HG03571 (cell line): ENCODE data around the gene FBXO34.

ENCODE experiments used
- ATAC-seq: cut with Tn5 transposase; IDR thresholded peaks from one replicate; pipeline ENCODE4 v1.9.1; 2021; ENCODE audit not compliant: unreplicated experiment

The FBXO34 gene

GRCh38 chr14:55270832-55271571 is at the start of gene FBXO34:
FBXO34 (plus strand) TSS chr14:55271421; CDS start chr14:55350391, 78,970 bp downstream.
- peak; percentile 89 for ATAC-seq

GRCh38 chr14:55221968-55222367 is 49.3 kb upstream of the FBXO34 start:
- ATAC-seq: no peak

GRCh38 chr14:55223364-55223763 is 47.9 kb upstream of the FBXO34 start:
- ATAC-seq: no peak

GRCh38 chr14:55228261-55228660 is 43.0 kb upstream of the FBXO34 start:
- no peak for ATAC-seq

GRCh38 chr14:55233591-55233990 is 37.6 kb upstream of the FBXO34 start:
- ATAC-seq: no peak

GRCh38 chr14:55238019-55238680 is 33.1 kb upstream of the FBXO34 start:
- ATAC-seq: no peak

GRCh38 chr14:55239320-55239719 is 31.9 kb upstream of the FBXO34 start:
- no peak for ATAC-seq

- ATAC-seq: no peak
These were observed 30.6 kb upstream of the FBXO34 start for GRCh38 chr14:55240526-55241178.

GRCh38 chr14:55241673-55242072 is 29.5 kb upstream of the FBXO34 start:
- no peak for ATAC-seq

GRCh38 chr14:55243386-55243785 is 27.8 kb upstream of the FBXO34 start:
- no peak for ATAC-seq

- no peak for ATAC-seq
These were observed 27.4 kb upstream of the FBXO34 start for GRCh38 chr14:55243813-55244212.

- ATAC-seq: no peak
These were observed 25.5 kb upstream of the FBXO34 start for GRCh38 chr14:55245657-55246268.

GRCh38 chr14:55248411-55248810 is 22.8 kb upstream of the FBXO34 start:
- no peak for ATAC-seq

GRCh38 chr14:55249423-55249822 is 21.8 kb upstream of the FBXO34 start:
- ATAC-seq: no peak

- ATAC-seq: no peak
These were observed 17.9 kb upstream of the FBXO34 start for GRCh38 chr14:55253276-55253675.

GRCh38 chr14:55254581-55254980 is 16.6 kb upstream of the FBXO34 start:
- ATAC-seq: no peak

GRCh38 chr14:55255979-55256378 is 15.2 kb upstream of the FBXO34 start:
- no peak for ATAC-seq

GRCh38 chr14:55256586-55256985 is 14.6 kb upstream of the FBXO34 start:
- ATAC-seq: no peak

- no peak for ATAC-seq
These were observed 6.0 kb upstream of the FBXO34 start for GRCh38 chr14:55265197-55265596.

- no peak for ATAC-seq
These were observed 3.4 kb upstream of the FBXO34 start for GRCh38 chr14:55267820-55268219.

- peak; percentile 29 for ATAC-seq
These were observed 514 bp downstream of the FBXO34 start for GRCh38 chr14:55271572-55272298.
